GM20000 (cell line): Measurements from ENCODE around the gene ASTN1.

Experiments used
- DNase-seq: peaks from one replicate; pipeline ENCODE4 v3.0.0; 2012; ENCODE audit warnings: low spot score
- TF ChIP-seq, protein P1 (sequence below): IDR thresholded peaks from 2 replicates; pipeline ENCODE4 v1.5.1; 2012; ENCODE audit warnings: mild to moderate bottlenecking, control low read depth; ENCODE audit errors: extremely low read depth, missing control alignments

Gene ASTN1

DNA sequence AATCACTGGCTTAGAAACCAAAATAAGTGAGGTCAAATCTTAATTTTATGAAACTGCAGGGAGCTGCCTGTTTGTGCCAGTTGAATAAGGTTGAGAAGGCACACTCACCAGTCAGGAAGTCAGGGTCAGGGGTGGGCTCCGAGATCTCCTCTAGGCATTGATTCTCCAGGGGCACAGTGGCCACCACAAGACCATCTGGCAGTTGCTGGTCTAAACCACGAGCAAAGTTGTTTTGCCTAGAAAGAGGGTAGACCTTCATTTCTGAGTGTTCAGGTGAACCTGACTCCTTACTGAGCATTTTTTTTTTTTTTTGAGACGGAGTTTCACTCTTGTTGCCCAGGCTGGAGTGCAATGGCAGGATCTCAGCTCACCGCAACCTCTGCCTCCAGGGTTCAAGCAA lies 220.7 kb downstream of the ASTN1 start:
- no peak for DNase-seq
- TF ChIP-seq, protein P1, sequence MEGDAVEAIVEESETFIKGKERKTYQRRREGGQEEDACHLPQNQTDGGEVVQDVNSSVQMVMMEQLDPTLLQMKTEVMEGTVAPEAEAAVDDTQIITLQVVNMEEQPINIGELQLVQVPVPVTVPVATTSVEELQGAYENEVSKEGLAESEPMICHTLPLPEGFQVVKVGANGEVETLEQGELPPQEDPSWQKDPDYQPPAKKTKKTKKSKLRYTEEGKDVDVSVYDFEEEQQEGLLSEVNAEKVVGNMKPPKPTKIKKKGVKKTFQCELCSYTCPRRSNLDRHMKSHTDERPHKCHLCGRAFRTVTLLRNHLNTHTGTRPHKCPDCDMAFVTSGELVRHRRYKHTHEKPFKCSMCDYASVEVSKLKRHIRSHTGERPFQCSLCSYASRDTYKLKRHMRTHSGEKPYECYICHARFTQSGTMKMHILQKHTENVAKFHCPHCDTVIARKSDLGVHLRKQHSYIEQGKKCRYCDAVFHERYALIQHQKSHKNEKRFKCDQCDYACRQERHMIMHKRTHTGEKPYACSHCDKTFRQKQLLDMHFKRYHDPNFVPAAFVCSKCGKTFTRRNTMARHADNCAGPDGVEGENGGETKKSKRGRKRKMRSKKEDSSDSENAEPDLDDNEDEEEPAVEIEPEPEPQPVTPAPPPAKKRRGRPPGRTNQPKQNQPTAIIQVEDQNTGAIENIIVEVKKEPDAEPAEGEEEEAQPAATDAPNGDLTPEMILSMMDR, result no peak

DNA sequence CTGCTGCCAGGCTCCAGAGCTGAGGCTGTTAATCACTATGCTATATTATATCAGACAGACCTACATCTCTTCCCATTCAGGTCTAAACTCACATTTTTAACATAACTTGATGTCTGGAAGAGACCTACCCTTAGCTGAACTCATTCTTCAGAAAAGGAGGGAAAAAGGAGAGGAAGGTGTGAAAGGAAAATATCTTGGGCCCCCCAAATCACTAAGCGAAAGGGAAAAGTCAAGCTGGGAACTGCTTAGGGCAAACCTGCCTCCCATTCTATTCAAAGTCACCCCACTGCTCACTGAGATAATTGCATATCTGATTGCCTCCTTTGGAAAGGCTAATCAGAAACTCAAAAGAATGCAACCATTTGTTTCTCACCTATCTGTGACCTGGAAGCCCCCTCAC lies 222.2 kb downstream of the ASTN1 start:
- DNase-seq, result no peak
- TF ChIP-seq, protein P1, result no peak

DNA sequence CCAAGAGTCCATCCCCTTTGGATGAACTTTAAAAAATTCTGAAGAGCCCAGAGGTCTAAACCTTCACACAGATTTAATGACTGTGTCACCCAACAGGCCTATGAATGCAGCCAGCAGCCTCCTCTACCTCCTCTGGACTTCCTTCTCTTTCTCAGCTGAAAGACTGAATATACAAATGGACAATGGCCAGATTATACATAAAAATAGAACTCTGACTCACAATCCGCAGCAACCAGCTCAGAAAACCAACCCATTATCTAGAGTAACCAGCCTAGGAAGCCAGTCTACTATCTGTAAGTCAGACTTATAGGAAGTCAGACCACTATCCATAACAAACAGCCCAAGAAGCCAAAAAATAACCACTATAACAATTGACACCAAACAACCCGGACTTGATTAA lies 224.5 kb downstream of the ASTN1 start:
- TF ChIP-seq, protein P1, result no peak
- no peak for DNase-seq

DNA sequence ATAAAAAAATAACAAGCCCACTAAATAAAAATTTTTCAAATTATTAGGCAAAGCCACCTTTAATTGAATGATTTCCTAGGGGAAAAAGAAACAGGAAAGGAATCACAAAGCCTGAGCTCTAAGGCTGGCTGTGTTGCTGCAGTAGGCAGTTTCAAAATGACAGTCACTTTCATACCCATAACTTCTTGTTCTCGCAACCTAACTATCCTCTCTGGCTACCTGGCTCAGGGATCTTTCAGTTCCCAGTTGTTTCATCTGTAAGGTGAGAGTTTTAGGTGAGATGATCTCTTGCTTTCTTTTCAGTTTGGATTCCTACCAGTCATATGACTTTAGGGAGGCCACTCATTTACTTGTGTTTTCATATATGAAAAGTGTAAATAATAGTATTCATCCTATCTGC lies 226.1 kb downstream of the ASTN1 start:
- DNase-seq, result no peak
- TF ChIP-seq, protein P1, result no peak

DNA sequence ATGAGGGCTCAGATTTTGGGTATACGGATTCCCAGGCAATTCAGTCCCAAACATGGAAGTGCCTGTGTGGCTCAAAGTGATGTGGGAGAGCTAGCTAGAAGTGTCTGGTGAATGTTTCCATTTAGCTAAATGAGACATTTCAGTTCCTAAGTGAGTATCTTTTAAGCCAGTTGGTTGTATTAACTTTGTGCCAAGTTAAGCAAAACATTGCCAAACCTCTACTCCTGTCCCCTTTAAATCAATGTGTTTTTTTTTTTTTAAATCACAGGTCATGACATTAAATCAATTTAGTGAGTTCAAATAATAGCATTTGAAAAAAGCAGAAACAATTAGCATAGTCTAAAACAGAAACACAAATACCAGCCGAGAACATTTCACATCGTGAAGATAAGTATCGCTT lies 230.1 kb downstream of the ASTN1 start:
- DNase-seq, result no peak
- TF ChIP-seq, protein P1, result no peak

DNA sequence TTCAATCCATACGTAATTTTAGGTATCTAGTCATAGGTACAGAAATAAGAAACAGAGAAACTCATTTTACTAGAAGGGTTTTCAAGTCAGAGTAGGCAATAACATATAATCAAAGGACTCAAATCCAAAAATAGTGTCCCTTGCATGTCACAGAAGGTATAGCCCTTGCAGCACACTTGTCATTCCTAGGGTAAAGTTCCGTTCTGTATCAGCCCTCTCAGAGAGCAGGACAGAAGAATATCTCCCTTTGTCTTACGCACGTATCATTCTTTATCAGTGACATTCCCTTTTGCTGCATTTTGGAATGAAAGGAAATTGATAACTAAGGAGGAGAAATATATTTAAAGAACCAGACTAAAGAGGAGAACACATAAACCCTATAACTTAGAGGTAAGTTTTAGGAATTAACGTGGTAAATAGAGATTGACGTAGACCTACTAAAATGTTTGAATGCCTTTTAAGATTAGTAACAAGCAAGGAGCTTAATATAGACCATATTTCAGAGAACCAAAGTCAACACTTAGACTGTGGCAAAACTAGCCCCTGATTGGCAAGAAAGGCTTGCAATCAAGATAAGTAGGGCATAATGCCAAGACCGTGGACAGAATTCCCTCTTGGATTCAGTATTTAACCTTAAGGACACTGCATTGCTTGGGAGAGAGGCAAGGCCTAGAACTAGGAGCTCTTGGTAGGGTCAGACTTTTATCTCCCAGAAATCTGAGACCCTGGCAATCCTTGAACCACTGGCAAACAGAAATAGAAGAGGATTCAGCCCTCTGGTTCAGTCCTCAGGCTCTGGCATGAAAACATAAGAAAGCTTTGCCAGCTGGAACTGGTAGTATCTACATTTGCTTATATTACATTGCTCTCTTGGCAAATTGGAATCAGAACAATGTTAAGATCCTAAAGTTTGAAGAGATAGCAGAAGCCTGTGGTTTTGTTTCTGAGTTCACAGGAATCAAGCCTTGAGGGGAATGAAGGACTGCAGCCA lies 232.1 kb downstream of the ASTN1 start:
- TF ChIP-seq, protein P1, result no peak

DNA sequence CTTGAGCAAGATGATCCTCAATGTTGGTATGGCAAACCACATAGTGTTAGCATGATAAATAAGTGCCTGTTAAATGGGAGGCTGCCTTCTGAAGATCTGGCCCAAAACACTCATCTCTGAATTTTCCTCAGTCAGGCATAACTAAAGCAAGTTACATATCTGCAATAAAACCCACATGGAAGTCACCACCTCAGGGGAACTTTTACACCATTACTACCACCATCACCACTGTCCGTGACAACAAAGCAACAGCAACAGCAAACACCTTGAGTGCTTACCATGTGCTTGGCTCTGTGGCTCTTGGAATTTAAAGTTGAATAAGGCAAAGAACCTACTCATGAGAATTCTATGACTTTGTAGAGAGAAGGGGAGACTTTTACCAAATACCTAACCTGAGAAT lies 233.0 kb downstream of the ASTN1 start:
- TF ChIP-seq, protein P1, result no peak
- no peak for DNase-seq

More for the DNA sequence above, 232.1 kb downstream of the ASTN1 start:
- DNase-seq, result no peak
